SK-N-SH treated with all-trans-retinoic acid at 6 μM for 48 hours (cell line): Measurements from ENCODE around the gene PFKP.

Experiments used
- CREB5 ChIP-seq: fragments of 250-450 bp; sonication (Bioruptor Pico); IDR thresholded peaks from 2 replicates; pipeline ENCODE4 v1.5.1; 2020; ENCODE audit warnings: low read depth, mild to moderate bottlenecking, moderate library complexity
- PPARA ChIP-seq: fragments of 250-450 bp; sonication (Bioruptor Pico); IDR thresholded peaks from 2 replicates; pipeline ENCODE4 v1.5.0; 2020; ENCODE audit warnings: mild to moderate bottlenecking, borderline replicate concordance
- RARB ChIP-seq: fragments of 250-450 bp; sonication (Bioruptor Pico); IDR thresholded peaks from 2 replicates; pipeline ENCODE4 v1.8.0; 2021; ENCODE audit warnings: mild to moderate bottlenecking, moderate library complexity
- ZNF8 ChIP-seq: fragments of 450-650 bp; formaldehyde crosslinking; IDR thresholded peaks from 2 replicates; pipeline ENCODE4 v1.5.0; 2020; ENCODE audit warnings: mild to moderate bottlenecking, moderate library complexity

GRCh38 chr10:3118641-3119091, 51.3 kb downstream of the PFKP start:
- TF ChIP-seq ZNF8 (CRISPR knock-in tag) (no peak), CREB5 (CRISPR knock-in tag) (no peak), RARB (CRISPR knock-in tag) (no peak), PPARA (CRISPR knock-in tag) (no peak)
